Measurements from ENCODE around the gene WBP1L.
"Not testable (repeated sequence)": the region's sequence is repeated elsewhere in the genome, so short reads cannot be mapped to it uniquely, and the experiment has no call there.

WBP1L gene

GRCh38 chr10:102834143-102834542 lies 90.4 kb downstream of the WBP1L start:
- no peak for TF ChIP-seq CTCF (IDR thresholded peaks at IDR 0.05; ENCODE audit: low read depth, low read length)
- H3K4me3 ChIP-seq (ENCODE audit: low read depth, low read length), result no peak overlapping the region

DNA sequence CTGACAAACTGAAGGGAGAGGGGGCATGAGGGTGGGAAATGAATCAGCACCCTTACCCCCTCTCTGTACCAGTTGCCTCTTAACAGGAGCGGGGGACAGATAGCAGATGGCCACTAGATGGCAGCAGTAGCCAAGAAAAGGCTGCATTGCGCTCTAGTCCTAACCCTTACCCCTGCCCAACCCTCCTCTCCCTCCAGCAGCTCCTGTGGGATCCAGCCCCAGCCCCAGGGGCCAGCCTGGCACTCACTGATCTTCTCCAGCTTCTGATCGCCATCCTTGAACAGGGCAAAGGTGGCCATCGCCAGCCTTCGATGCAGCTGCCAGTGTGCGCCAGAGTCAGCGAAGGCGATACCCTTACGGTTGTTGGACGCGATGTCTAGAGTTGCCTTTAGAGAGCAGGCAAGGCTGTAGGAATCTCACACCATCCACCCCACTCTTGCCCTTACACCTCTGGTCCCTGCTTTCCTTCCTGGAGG lies 91.3 kb downstream of the WBP1L start:
- TF ChIP-seq CTCF (IDR thresholded peaks at IDR 0.05; ENCODE audit: low read depth, low read length), result peak; percentile 79
- H3K4me3 ChIP-seq (ENCODE audit: low read depth, low read length), result no peak overlapping the region

DNA sequence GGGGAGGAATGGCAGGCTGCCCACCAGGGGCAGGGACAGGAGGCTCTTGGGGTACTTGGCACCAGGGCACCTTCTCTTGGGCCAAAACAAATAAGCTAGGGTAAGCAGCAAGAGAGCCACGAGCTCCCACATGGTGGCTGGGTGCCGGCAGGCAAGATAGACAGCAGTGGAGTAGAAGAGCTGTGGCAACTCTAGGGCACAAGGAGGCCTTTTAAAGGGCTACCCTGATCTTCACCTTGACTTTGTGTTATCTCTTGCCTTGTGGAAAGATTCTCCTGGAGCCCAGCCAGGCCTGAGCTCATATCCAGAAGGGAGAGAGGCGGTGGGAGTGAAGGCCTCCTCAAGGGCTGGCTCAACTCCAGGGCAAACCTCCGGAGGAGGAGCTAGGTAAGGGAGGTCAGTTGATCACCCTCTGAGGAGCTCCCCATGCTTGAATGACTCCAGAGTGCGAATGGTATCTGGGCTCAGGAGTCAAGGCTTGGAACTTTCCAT lies 93.5 kb downstream of the WBP1L start, which contains the start of gene CYP17A1:
CYP17A1 (minus strand) TSS at position 184 of the 492 bp plus-strand sequence; CDS start at position 132, 52 bp downstream.
- TF ChIP-seq CTCF (IDR thresholded peaks at IDR 0.05; ENCODE audit: low read depth, low read length), result no peak
- H3K4me3 ChIP-seq (ENCODE audit: low read depth, low read length), result no peak within 1 kb of the TSS

- H3K4me3 ChIP-seq (ENCODE audit: low read depth, low read length), result not testable (repeated sequence)
These were observed 94.7 kb downstream of the WBP1L start for GRCh38 chr10:102838276-102838927.

GRCh38 chr10:102841827-102842345 lies 98.1 kb downstream of the WBP1L start:
- TF ChIP-seq CTCF (IDR thresholded peaks at IDR 0.05; ENCODE audit: low read depth, low read length), result no peak
- H3K4me3 ChIP-seq (ENCODE audit: low read depth, low read length), result no peak overlapping the region

- not testable (repeated sequence) for H3K4me3 ChIP-seq (ENCODE audit: low read depth, low read length)
These were observed 99.4 kb downstream of the WBP1L start for GRCh38 chr10:102843139-102843538.

- H3K4me3 ChIP-seq (ENCODE audit: low read depth, low read length), result not testable (repeated sequence)
These were observed 100.5 kb downstream of the WBP1L start for GRCh38 chr10:102844190-102844776.

- no peak for TF ChIP-seq CTCF (IDR thresholded peaks at IDR 0.05; ENCODE audit: low read depth, low read length)
- H3K4me3 ChIP-seq (ENCODE audit: low read depth, low read length), result no peak overlapping the region
These were observed 101.7 kb downstream of the WBP1L start for GRCh38 chr10:102845352-102845902.

Data from WI38 (cell line).